CD4-positive, alpha-beta T cell (primary cell): ENCODE measurements around the gene MBTPS1. TPM values are rescaled to one million over a fixed set of nuclear protein-coding genes. Genes with fewer than 3 reads are reported as not detected.

Experiments
- ATAC-seq: fragments of 200-7000 bp; cut with Tn5 transposase; one replicate; pipeline ENCODE4 v1.10.0; 2022; ENCODE audit warnings: mild to moderate bottlenecking; ENCODE audit not compliant: poor library complexity
- CTCF ChIA-PET: fragments of 350-600 bp; sonication (Branson Sonifier 250); formaldehyde crosslinking; loops from one replicate; lab custom pipeline; 2021; ENCODE audit warnings: antibody characterized with exemption, inconsistent platforms; lab: Charles Lee
- POLR2A ChIA-PET: fragments of 350-600 bp; sonication (Branson Sonifier 250); formaldehyde crosslinking; loops from one replicate; lab custom pipeline; 2021; ENCODE audit warnings: antibody characterized with exemption, inconsistent platforms; lab: Charles Lee
- DNase-seq, 14 experiments: peaks; one replicate each; pipeline ENCODE4 v3.0.0-alpha.2; 2013 to 2020; ENCODE audit warnings: mixed read lengths in 2 of 14
- H3K27ac ChIP-seq, 2 donors: one replicate each; pipeline versions ENCODE4 v1.5.1 to v1.7.0; 2013; ENCODE audit warnings: low read length in 2 of 2, low read depth in 1 of 2, mild to moderate bottlenecking in 1 of 2
- H3K27me3 ChIP-seq, 2 experiments: 1 replicate in 1 of 2; 2 replicates in 1 of 2; pipeline versions ENCODE4 v1.6.1 to v1.7.0; 2013; ENCODE audit warnings: low read length in 2 of 2, control low read depth in 1 of 2, mild to moderate bottlenecking in 1 of 2, moderate library complexity in 1 of 2; ENCODE audit not compliant: insufficient read depth in 2 of 2, control insufficient read depth in 1 of 2
- H3K36me3 ChIP-seq: one replicate; pipeline ENCODE4 v1.6.1; 2013; ENCODE audit warnings: low read length, control low read depth; ENCODE audit not compliant: insufficient read depth
- H3K4me1 ChIP-seq: one replicate; pipeline ENCODE4 v1.6.1; 2013; ENCODE audit warnings: low read length, control low read depth; ENCODE audit not compliant: insufficient read depth
- H3K4me3 ChIP-seq: one replicate; pipeline ENCODE4 v1.5.1; 2013; ENCODE audit warnings: mild to moderate bottlenecking, low read length, moderate library complexity
- H3K9me3 ChIP-seq, 2 experiments: 1 replicate in 1 of 2; 2 replicates in 1 of 2; pipeline versions ENCODE4 v1.6.1 to v1.7.0; 2013; ENCODE audit warnings: low read length in 2 of 2, mild to moderate bottlenecking in 2 of 2, control low read depth in 1 of 2, moderate library complexity in 1 of 2; ENCODE audit not compliant: control insufficient read depth in 1 of 2, insufficient read depth in 1 of 2
- H3K27ac Mint-ChIP-seq: one replicate; pipeline ENCODE4 v1.8.0; 2020; ENCODE audit warnings: mixed read lengths
- H3K27me3 Mint-ChIP-seq: one replicate; pipeline ENCODE4 v1.8.0; 2021; ENCODE audit warnings: mixed read lengths
- H3K36me3 Mint-ChIP-seq: one replicate; pipeline ENCODE4 v1.8.0; 2021; ENCODE audit warnings: low read depth, mixed read lengths
- H3K4me1 Mint-ChIP-seq: one replicate; pipeline ENCODE4 v1.8.0; 2021; ENCODE audit warnings: low read depth, mixed read lengths
- H3K4me3 Mint-ChIP-seq: one replicate; pipeline ENCODE4 v1.8.0; 2020; ENCODE audit warnings: mild to moderate bottlenecking, mixed read lengths
- H3K9me3 Mint-ChIP-seq: one replicate; pipeline ENCODE4 v1.8.0; 2020; ENCODE audit warnings: mixed read lengths
- CTCF ChIP-seq: fragments of 200-600 bp; IDR thresholded peaks from one replicate; pipeline ENCODE4 v1.8.0; 2022; ENCODE audit warnings: antibody characterized with exemption, mild to moderate bottlenecking
- intact Hi-C, 2 experiments: fragments of 100-400 bp; cut with DNase I in 1 of 2; cut with micrococcal nuclease in 1 of 2; formaldehyde crosslinking; loops; one replicate each; pipeline versions ENCODE4 v1.15.1 to v1.9.0; 2023 to 2025; cut with DNase I, micrococcal nuclease
- total RNA-seq, 174 experiments: library from RNA in 2 of 174; stranded (reverse) in 2 of 174; gene quantifications; one replicate each; pipeline ENCODE4 v1.2.3 and lab custom pipeline; 2021 to 2026

Gene MBTPS1
- total RNA-seq, 2 experiments from 2014 or later: 121 to 122 TPM

- Histone ChIP-seq H3K36me3 (no peaks in the 10 kb centered on the region), H3K9me3 (peaks cover 0 to 18% of the 10 kb centered on the region in 2 experiments), H3K4me1 (no peaks in the 10 kb centered on the region), H3K27ac (no peak overlapping the region), H3K27me3 (peaks cover 0 to 3% of the 10 kb centered on the region in 2 experiments), H3K4me3 (no peak overlapping the region)
- DNase-seq (no peak), ATAC-seq (no peak)
- Mint-ChIP-seq H3K27ac (no peak overlapping the region), H3K4me3 (no peak overlapping the region), H3K9me3 (no peaks in the 10 kb centered on the region), H3K4me1 (no peaks in the 10 kb centered on the region), H3K36me3 (no peaks in the 10 kb centered on the region), H3K27me3 (peaks cover 13% of the 10 kb centered on the region)
- intact Hi-C loops: no loop called here
- no peak for TF ChIP-seq CTCF
- ChIA-PET CTCF (no interaction called here), POLR2A (no interaction called here)
Measured at GRCh38 chr16:84038469-84038868, 78.3 kb downstream of the MBTPS1 start.

- no peak for TF ChIP-seq CTCF
- DNase-seq (no peak), ATAC-seq (no peak)
- no peaks in the 10 kb centered on the region for H3K36me3 ChIP-seq
- H3K27me3 Mint-ChIP-seq: peaks cover 5% of the 10 kb centered on the region
- no peak overlapping the region for H3K4me3 Mint-ChIP-seq
- H3K9me3 Mint-ChIP-seq: no peaks in the 10 kb centered on the region
- no peaks in the 10 kb centered on the region for H3K4me1 ChIP-seq
- H3K27ac Mint-ChIP-seq: no peak overlapping the region
- intact Hi-C loops: no loop called here
- CTCF ChIA-PET: no interaction called here
- POLR2A ChIA-PET: no interaction called here
- no peaks in the 10 kb centered on the region for H3K27me3 ChIP-seq
- H3K9me3 ChIP-seq: peaks cover 0 to 18% of the 10 kb centered on the region in 2 experiments
- no peaks in the 10 kb centered on the region for H3K4me1 Mint-ChIP-seq
- no peak overlapping the region for H3K4me3 ChIP-seq
- no peak overlapping the region for H3K27ac ChIP-seq
- no peaks in the 10 kb centered on the region for H3K36me3 Mint-ChIP-seq
Measured at GRCh38 chr16:84036982-84037425, 79.7 kb downstream of the MBTPS1 start.

GRCh38 chr16:84036131-84036530, 80.6 kb downstream of the MBTPS1 start:
- H3K27ac Mint-ChIP-seq: no peak overlapping the region
- no peaks in the 10 kb centered on the region for H3K36me3 Mint-ChIP-seq
- intact Hi-C loops: no loop called here
- H3K9me3 ChIP-seq: peaks cover 0 to 25% of the 10 kb centered on the region in 2 experiments
- no peaks in the 10 kb centered on the region for H3K36me3 ChIP-seq
- POLR2A ChIA-PET: no interaction called here
- H3K4me3 ChIP-seq: no peak overlapping the region
- peaks cover 4% of the 10 kb centered on the region for H3K27me3 Mint-ChIP-seq
- no peak overlapping the region for H3K4me3 Mint-ChIP-seq
- no peaks in the 10 kb centered on the region for H3K27me3 ChIP-seq
- DNase-seq (no peak), ATAC-seq (no peak)
- CTCF ChIA-PET: no interaction called here
- H3K4me1 Mint-ChIP-seq: no peaks in the 10 kb centered on the region
- no peak for TF ChIP-seq CTCF
- H3K9me3 Mint-ChIP-seq: no peaks in the 10 kb centered on the region
- H3K4me1 ChIP-seq: no peaks in the 10 kb centered on the region
- no peak overlapping the region for H3K27ac ChIP-seq
